ENCODE measurements around the gene NDUFB1.

DNA sequence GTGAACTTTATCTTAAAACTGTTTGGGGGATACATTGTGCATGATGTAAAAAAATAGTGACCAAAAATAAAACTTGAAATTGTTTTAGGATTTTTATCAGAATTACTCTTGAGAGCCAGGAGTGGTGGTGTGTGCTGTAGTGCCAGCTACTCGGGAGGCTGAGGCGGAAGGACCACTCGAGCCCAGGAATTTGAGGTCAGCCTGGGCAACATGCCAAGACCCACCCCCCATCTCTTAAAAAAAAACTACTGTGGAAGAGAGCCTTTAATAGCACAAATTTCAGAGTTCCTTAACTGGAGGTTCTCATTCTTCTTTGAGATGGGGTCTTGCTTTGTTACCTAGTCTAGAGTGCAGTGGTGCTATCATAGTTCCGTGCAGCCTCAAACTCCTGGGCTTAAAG lies 21.8 kb upstream of the NDUFB1 start:
- TF ChIP-seq POLR2A (IDR thresholded peaks at IDR 0.05; ENCODE audit: borderline replicate concordance, extremely low read depth, insufficient read depth, insufficient read length) (no peak), ELF1 (IDR thresholded peaks at IDR 0.05; ENCODE audit: borderline replicate concordance, low read depth) (no peak), ZFX (IDR thresholded peaks at IDR 0.05) (no peak), EZH2 (IDR thresholded peaks at IDR 0.05) (no peak)
- TF ChIP-seq, protein P1, sequence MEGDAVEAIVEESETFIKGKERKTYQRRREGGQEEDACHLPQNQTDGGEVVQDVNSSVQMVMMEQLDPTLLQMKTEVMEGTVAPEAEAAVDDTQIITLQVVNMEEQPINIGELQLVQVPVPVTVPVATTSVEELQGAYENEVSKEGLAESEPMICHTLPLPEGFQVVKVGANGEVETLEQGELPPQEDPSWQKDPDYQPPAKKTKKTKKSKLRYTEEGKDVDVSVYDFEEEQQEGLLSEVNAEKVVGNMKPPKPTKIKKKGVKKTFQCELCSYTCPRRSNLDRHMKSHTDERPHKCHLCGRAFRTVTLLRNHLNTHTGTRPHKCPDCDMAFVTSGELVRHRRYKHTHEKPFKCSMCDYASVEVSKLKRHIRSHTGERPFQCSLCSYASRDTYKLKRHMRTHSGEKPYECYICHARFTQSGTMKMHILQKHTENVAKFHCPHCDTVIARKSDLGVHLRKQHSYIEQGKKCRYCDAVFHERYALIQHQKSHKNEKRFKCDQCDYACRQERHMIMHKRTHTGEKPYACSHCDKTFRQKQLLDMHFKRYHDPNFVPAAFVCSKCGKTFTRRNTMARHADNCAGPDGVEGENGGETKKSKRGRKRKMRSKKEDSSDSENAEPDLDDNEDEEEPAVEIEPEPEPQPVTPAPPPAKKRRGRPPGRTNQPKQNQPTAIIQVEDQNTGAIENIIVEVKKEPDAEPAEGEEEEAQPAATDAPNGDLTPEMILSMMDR (IDR thresholded peaks at IDR 0.05 in 2 of 3, conservative IDR thresholded peaks at IDR 0.05 in 1 of 3; ENCODE audit: borderline replicate concordance in 1 of 3, insufficient read depth in 1 of 3, low read depth in 2 of 3, low read length in 2 of 3) = no peak
